ENCODE data around the gene MYRIP.

Gene MYRIP

GRCh38 chr3:40200692-40201316 lies 391.4 kb downstream of the MYRIP start:
- DNase-seq = no peak

- DNase-seq = no peak
These were observed 392.4 kb downstream of the MYRIP start for GRCh38 chr3:40201770-40202169.

- no peak for DNase-seq
These were observed 397.1 kb downstream of the MYRIP start for GRCh38 chr3:40206522-40206921.

DNA sequence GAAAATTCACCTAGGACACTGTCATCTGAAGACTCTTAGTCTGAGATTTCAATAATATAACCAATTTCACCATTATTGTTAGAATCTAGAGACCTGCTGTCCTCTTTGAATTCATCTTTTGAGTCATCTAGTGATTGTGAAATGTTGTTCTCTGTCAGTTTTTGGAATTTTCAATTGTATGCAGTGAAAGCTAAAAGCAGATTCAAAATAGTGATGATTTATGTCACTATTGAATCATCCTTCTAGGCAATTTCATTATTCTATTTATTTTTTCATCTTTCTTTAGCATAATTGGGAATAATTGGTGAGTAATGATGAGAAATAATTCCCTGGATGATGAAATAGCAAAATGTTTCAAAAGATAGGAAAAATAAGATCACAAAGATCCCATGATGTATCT lies 398.4 kb downstream of the MYRIP start:
- DNase-seq = no peak

DNA sequence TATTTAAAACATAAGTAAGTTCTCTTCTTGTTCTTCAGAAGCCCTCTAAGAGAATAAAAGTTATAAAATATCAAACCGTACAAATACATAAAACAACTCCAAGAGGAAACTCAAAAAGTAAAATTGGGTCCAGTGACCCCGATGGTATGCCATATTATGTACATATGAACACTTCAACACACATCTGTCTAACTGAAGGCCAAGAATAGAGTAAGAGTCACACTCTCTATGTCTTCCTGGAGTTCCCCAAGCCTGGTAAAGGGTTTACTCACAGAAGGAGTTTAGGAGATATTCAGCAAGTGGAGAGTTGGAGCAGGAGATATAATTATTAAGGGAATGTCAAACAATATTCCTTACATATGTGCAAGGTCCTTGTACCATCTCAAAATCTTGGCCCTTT lies 398.8 kb downstream of the MYRIP start:
- DNase-seq = no peak

DNA sequence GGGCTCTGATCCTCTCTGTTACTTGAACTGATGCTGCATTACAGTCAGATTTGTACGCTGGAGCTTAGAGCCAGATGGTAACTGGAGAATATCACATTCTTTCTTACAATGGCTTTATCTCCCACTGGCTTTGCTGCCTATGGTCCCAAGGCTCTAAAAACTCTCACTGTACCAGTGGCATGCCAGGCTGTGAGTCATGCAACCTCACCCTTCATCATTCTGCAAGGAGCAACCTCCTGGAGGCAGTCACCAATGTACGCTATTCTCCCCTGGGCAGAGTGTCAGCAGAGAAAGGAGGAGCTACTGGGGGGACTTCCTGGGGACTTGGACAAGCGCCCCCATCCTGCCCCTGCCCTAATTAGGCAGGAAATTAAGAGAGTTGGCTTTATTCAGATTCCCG lies 402.2 kb downstream of the MYRIP start:
- no peak for DNase-seq

GRCh38 chr3:40213556-40213955 lies 404.1 kb downstream of the MYRIP start:
- DNase-seq = no peak

DNA sequence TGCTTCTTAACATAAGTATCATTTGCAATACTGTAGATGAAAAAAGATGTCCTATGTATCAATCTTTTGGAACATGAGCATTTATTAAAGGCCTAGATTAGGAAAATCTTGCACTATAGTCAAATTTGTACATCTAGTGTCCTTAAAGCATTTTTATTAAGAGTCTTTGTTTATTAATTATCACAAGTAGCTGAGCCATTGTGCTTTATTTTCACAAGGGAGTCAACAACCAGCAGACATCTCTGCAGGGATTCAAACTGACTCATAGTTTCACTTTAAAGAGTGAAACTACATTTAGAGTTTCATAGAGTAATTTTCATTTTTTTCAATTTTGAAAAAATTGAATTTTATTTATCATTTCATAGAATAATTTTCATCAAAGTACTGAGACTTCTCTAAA lies 405.6 kb downstream of the MYRIP start:
- DNase-seq = no peak

- DNase-seq = no peak
These were observed 407.1 kb downstream of the MYRIP start for GRCh38 chr3:40216471-40216870.

GRCh38 chr3:40223856-40224255 lies 414.4 kb downstream of the MYRIP start:
- no peak for DNase-seq

DNA sequence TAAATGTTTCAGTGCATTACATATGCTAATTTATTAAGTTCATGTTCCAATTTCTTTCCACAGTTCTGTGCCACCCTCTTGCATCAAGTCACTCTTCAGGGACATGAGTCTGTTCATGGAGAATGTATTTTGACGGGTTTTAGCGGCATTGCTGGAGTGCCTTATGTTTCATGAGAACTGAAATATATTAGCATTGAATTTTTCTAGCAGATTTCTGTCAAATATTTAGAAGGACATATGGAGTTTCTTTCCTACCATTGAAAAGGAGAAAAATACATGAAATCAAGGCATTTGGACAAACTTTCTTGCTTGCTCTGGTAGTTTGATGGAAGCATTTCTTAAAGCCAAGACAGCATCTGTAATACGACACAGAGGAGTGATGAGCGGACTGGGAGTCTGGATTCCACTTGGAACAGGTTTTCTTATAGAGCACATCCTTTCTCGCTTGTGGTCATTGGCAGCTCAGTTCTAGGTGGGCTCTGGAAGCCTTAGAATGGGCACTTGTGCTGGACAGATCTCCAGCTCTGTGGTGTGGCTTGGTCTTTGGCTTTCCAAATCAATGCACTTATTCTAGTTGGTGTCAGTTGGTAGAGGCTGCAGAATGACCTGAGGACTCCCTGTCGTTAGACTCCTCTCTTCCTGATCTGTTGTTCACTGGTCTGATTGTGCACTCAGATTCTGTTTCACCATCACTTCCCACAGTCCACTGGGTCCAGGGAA lies 415.5 kb downstream of the MYRIP start:
- DNase-seq = no peak

GRCh38 chr3:40226636-40227035 lies 417.2 kb downstream of the MYRIP start:
- DNase-seq = no peak

DNA sequence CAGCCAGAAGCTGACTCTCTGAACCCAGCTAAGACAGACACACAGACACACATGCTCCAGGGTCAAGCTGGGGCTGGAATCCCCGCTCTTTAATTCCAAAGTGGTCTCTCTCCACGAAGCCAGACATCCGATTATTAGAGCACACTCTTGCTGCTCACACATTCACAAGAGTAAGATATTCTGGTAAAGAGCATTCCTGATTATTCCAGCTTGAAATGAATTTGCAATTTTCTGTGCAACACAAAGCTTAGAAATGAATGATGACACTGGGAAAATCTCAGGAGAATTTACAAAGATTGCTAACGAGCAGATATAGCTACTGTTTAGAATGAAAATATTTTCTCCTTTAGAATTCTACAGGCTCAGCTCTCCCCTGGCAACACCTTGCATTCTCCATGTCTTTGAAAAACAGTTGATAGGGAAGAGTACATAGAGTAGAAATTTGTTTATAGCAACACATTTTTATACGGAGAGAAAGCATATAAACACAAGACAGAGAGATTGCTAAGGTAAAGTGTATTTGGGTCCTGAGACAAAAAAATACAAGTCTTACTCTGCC lies 419.5 kb downstream of the MYRIP start:
- no peak for DNase-seq

DNA sequence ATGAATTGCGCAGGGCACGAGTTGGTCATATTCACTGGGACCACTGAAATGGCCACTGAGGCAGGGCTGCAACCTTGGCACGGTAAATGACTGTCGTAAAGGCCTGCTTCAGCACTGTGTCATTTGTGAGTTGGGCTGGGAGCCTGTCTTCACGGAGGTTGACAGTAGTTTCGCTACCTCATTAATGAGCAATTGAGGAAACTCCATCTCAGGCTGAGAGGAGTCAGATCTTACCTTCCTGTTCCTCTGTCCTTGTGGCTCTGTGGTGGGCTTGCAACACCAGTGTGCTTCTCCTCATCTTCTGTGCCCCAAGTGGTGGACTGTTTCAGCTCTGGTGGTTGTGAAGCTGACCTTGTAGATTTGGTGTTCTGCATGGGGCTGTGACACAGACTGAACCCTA lies 420.0 kb downstream of the MYRIP start:
- no peak for DNase-seq

DNA sequence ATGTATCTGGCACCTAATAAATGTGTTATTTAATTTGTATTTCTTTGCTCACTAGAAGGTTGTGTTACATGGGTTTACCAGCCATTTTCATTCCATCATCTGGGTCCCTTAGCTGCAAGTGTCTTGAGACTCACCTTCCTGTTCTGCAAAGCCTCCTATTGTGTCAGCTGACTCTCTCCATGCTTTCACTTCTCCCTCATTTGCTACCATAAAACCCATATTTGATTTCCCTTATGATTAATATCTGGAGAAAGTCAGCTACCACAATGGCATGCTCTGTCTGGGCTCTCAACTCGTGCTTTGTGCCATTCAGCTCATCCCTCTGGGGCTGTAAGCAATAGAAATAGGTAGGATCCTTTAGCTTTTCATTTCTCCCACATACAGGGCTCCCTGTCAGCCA lies 420.6 kb downstream of the MYRIP start:
- no peak for DNase-seq

GRCh38 chr3:40230382-40230781 lies 421.0 kb downstream of the MYRIP start:
- DNase-seq = no peak

GRCh38 chr3:40232626-40233025 lies 423.2 kb downstream of the MYRIP start:
- no peak for DNase-seq

GRCh38 chr3:40237159-40237558 lies 427.8 kb downstream of the MYRIP start:
- DNase-seq = no peak

GRCh38 chr3:40237889-40238571 lies 428.6 kb downstream of the MYRIP start:
- no peak for DNase-seq

DNA sequence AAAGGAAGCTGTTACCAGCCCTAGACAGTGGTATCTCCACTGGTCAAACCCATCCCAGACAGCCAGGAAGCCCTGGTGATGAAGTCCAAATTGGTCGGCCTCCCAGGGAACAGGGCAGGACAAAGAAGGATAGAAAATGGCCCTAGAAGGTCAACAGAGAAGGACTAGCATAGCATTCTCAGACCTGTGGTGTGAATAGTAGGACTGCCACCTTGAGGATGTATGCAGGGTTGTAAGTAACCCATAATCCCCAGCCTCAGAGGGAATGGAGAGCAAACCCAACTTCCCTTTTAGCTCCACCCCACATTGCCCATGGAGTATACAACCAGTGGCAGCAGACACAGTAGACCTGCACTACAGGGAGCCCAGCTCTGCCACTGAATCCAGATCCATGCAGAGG lies 431.5 kb downstream of the MYRIP start:
- DNase-seq = no peak

DNA sequence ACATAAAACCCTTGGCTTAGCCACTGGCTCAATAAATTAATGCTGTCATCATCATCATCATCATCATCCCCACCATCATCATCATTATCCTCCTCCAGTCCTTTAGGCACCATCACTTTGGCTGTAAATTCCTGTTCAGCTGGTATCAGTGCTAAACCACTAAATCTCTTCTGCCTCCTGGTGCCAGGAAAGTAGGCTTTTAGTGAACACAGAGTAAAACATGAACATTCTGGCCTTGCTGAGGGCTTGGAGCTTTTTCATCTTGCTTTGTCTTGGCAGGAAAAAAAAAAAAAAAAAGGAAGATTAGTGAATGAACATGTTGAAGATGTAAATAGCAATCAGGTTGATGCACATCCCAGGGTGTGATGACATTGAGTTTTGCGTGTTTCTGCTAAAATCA lies 432.8 kb downstream of the MYRIP start:
- DNase-seq = no peak

GRCh38 chr3:40242638-40243037 lies 433.2 kb downstream of the MYRIP start:
- DNase-seq = no peak

- no peak for DNase-seq
These were observed 433.6 kb downstream of the MYRIP start for GRCh38 chr3:40243056-40243455.

Measured in NCI-H774 (cell line).